ENCODE results near the gene HMG20B. TPM values are rescaled to one million over a fixed set of nuclear protein-coding genes. Genes with fewer than 3 reads are reported as not detected.

Gene HMG20B
- total and polyA plus RNA-seq, 2 of the 8 experiments (the other 6 are each of a cell fraction or from before 2014, with no cell fraction given): 42.9 to 74.2 TPM

- H3K4me1 ChIP-seq (replicated peaks in 1 of 4; ENCODE audit: control insufficient read depth in 3 of 4, insufficient read depth in 4 of 4, low read length in 3 of 4): no peaks in the 10 kb centered on the region
- no peak overlapping the region for H3K9ac ChIP-seq (replicated peaks in 1 of 4; ENCODE audit: extremely low read depth in 1 of 4, low read depth in 3 of 4, low read length in 3 of 4)
- no peak overlapping the region for H2BK120ac ChIP-seq (replicated peaks; ENCODE audit: low read depth, low read length)
- no peak overlapping the region for H3K27ac ChIP-seq (ENCODE audit: low read depth, low read length)
- 84% methylated on average over 14 of the region's 14 CpGs; no CpG with 5 or more reads in 1 of the 2 experiments for WGBS, 2 experiments (ENCODE audit: extremely low coverage in 1 of 2, insufficient coverage in 1 of 2, insufficient read length in 1 of 2, insufficient replicate concordance in 2 of 2, low coverage in 1 of 2, low lambda C conversion rate in 2 of 2, missing lambda C conversion rate in 1 of 2)
- FAIRE-seq (no peak), DNase-seq (ENCODE audit: low read depth in 1 of 2, low spot score in 2 of 2) (no peak)
- H2BK12ac ChIP-seq (ENCODE audit: low read depth, low read length): no peak overlapping the region
- no peak overlapping the region for H3K23ac ChIP-seq (ENCODE audit: insufficient read length)
- TF ChIP-seq CHD2 (IDR thresholded peaks at IDR 0.05; ENCODE audit: low read length): no peak
- no peak for TF ChIP-seq ATF3 (IDR thresholded peaks at IDR 0.05; ENCODE audit: insufficient read depth, low read depth, low read length)
- TF ChIP-seq TAF7 (optimal IDR thresholded peaks at IDR 0.05; ENCODE audit: borderline replicate concordance, low read depth, low read length): no peak
- no peak for TF ChIP-seq EGR1 (IDR thresholded peaks at IDR 0.05; ENCODE audit: borderline replicate concordance, low read depth, low read length)
- TF ChIP-seq E2F6 (IDR thresholded peaks at IDR 0.05): 0 out of 2 replicates have a peak, but pooled peaks have one; percentile 31
- no peak overlapping the region for H3K4me2 ChIP-seq (ENCODE audit: insufficient read depth in 1 of 2, low read depth in 2 of 2, low read length in 2 of 2)
- H4K5ac ChIP-seq (ENCODE audit: insufficient read length, low read depth, low read length): no peak overlapping the region
- no peak overlapping the region for H4K8ac ChIP-seq (ENCODE audit: extremely low read depth, insufficient read depth, low read length)
- no peak overlapping the region for H3K14ac ChIP-seq (ENCODE audit: insufficient read length)
- no peak overlapping the region for H3K4ac ChIP-seq (replicated peaks; ENCODE audit: insufficient read length, low read depth, low read length)
- no peak overlapping the region for H2BK15ac ChIP-seq (ENCODE audit: low read length)
- no peaks in the 10 kb centered on the region for H3K9me3 ChIP-seq (ENCODE audit: insufficient read depth in 2 of 2, low read depth in 1 of 2, low read length in 1 of 2)
- ChIA-PET POLR2A (ENCODE audit: partially characterized antibody) (interaction anchor here (0.8 to 2.3 kb wide), 7 partner anchors 9 to 47 kb away, joined by 3 to 11 read pairs (median 4); partner anchors contain the start of gene MFSD12), CTCF (ENCODE audit: partially characterized antibody) (interaction anchor here (0.9 to 7.5 kb wide), 9 partner anchors 9 to 38 kb away, joined by 3 to 66 read pairs (median 4); partner anchors contain the start of genes MFSD12 and TEKTIP1)
- no peaks in the 10 kb centered on the region for H3K79me2 ChIP-seq (ENCODE audit: control insufficient read depth in 1 of 2, insufficient read depth in 2 of 2, low read length in 2 of 2)
- H2AFZ ChIP-seq (ENCODE audit: low read length): no peak overlapping the region
- no peaks in the 10 kb centered on the region for H3K27me3 ChIP-seq (replicated peaks in 1 of 4; ENCODE audit: control insufficient read depth in 3 of 4, extremely low read depth in 1 of 4, insufficient read depth in 3 of 4, low read length in 3 of 4)
- no peak overlapping the region for H4K91ac ChIP-seq (replicated peaks; ENCODE audit: insufficient read length, low read length)
- H2BK5ac ChIP-seq (ENCODE audit: low read depth, low read length): no peak overlapping the region
- no peaks in the 10 kb centered on the region for H3K23me2 ChIP-seq (ENCODE audit: low read depth, low read length)
- no peak overlapping the region for H2AK5ac ChIP-seq (ENCODE audit: low read depth, low read length)
- H3K56ac ChIP-seq (replicated peaks; ENCODE audit: insufficient read length, low read depth, low read length): no peak overlapping the region
- no peak overlapping the region for H2BK20ac ChIP-seq (ENCODE audit: low read length)
- H4K20me1 ChIP-seq (replicated peaks in 1 of 2; ENCODE audit: control insufficient read depth in 1 of 2, insufficient read depth in 2 of 2, low read length in 2 of 2): peaks cover 8 to 29% of the 10 kb centered on the region in 2 experiments
- H3K18ac ChIP-seq (ENCODE audit: extremely low read depth, low read length): no peak overlapping the region
- peaks cover 0 to 5% (median 1%) of the 10 kb centered on the region in 4 experiments; a peak in 2 of 8 replicates for H3K36me3 ChIP-seq (ENCODE audit: control insufficient read depth in 2 of 4, insufficient read depth in 4 of 4, low read length in 3 of 4)
- H3K4me3 ChIP-seq (ENCODE audit: extremely low read depth in 1 of 4, insufficient read depth in 2 of 4, low read depth in 3 of 4, low read length in 4 of 4): no peak overlapping the region
- peaks cover 2% of the 10 kb centered on the region; the same call in 1 of the 2 replicates for H3K79me1 ChIP-seq (ENCODE audit: low read depth, low read length)
Observed at GRCh38 chr19:3548606-3549005, 24.1 kb upstream of the HMG20B start.
